Stomach (tissue), 4 donors: ENCODE measurements around the gene CEP89.

Source experiments
- POLR2A ChIP-seq, 4 donors: fragments of 450-650 bp; IDR thresholded peaks; one replicate each; pipeline ENCODE4 v1.6.1; 2016; ENCODE audit warnings: antibody characterized with exemption in 4 of 4, control low read depth in 2 of 4, mild to moderate bottlenecking in 1 of 4, moderate library complexity in 1 of 4
- POLR2AphosphoS5 ChIP-seq, 3 donors: sonication (generic); formaldehyde crosslinking; IDR thresholded peaks; one replicate each; pipeline ENCODE4 v1.6.1; 2016; ENCODE audit warnings: antibody characterized with exemption in 3 of 3
- TF ChIP-seq, protein P1 (sequence below), 7 experiments: fragments of 450-650 bp in 4 of 7; fragments of 200-600 bp in 3 of 7; sonication (generic) in 3 of 7; IDR thresholded peaks; one replicate each; pipeline ENCODE4 v1.5.1; 2016 to 2019; ENCODE audit warnings: antibody characterized with exemption in 7 of 7, control low read depth in 2 of 7, mild to moderate bottlenecking in 1 of 7

DNA sequence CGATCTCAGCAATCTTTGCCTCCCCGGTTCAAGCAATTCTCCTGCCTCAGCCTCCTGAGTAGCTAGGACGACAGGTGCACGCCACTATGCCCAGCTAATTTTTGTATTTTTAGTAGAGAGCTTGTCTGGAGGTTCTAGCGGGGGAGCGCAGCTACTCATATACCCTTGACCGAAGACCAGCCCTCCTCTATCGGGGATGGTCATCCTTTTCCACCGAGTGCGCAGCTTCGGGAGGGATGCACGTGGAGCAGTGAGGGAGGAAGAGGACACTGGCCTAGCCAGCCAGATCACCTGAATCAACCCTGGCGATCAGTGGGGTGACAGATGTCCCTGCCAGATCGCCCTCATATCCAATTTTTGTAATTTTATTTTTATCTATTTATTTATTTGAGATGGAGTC, 109.0 kb downstream of the CEP89 start:
- TF ChIP-seq, protein P1, sequence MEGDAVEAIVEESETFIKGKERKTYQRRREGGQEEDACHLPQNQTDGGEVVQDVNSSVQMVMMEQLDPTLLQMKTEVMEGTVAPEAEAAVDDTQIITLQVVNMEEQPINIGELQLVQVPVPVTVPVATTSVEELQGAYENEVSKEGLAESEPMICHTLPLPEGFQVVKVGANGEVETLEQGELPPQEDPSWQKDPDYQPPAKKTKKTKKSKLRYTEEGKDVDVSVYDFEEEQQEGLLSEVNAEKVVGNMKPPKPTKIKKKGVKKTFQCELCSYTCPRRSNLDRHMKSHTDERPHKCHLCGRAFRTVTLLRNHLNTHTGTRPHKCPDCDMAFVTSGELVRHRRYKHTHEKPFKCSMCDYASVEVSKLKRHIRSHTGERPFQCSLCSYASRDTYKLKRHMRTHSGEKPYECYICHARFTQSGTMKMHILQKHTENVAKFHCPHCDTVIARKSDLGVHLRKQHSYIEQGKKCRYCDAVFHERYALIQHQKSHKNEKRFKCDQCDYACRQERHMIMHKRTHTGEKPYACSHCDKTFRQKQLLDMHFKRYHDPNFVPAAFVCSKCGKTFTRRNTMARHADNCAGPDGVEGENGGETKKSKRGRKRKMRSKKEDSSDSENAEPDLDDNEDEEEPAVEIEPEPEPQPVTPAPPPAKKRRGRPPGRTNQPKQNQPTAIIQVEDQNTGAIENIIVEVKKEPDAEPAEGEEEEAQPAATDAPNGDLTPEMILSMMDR (IDR thresholded peaks at IDR 0.05): no peak
- no peak for TF ChIP-seq POLR2A (IDR thresholded peaks at IDR 0.05)
- no peak for TF ChIP-seq POLR2AphosphoS5 (IDR thresholded peaks at IDR 0.05)
